CD4-positive, alpha-beta memory T cell (primary cell): ENCODE results near the gene SLC8A1. TPM values are rescaled to one million over a fixed set of nuclear protein-coding genes. Genes with fewer than 3 reads are reported as not detected.

Source experiments
- CTCF ChIA-PET: fragments of 350-600 bp; sonication (Branson Sonifier 250); formaldehyde crosslinking; loops from one replicate; lab custom pipeline; 2021; ENCODE audit warnings: inconsistent platforms; ENCODE audit not compliant: partially characterized antibody; lab: Charles Lee
- POLR2A ChIA-PET: fragments of 350-600 bp; sonication (Branson Sonifier 250); formaldehyde crosslinking; loops from one replicate; lab custom pipeline; 2021; ENCODE audit not compliant: partially characterized antibody; lab: Charles Lee
- DNase-seq, 5 donors: peaks; one replicate each; pipeline versions ENCODE4 v3.0.0 to v3.0.0-alpha.2; 2020 to 2022; ENCODE audit warnings: mixed read lengths in 1 of 5
- H3K27ac ChIP-seq: one replicate; pipeline ENCODE4 v1.7.0; 2013; ENCODE audit warnings: low read depth, low read length
- H3K27me3 ChIP-seq: 2 replicates; pipeline ENCODE4 v1.7.0; 2013; ENCODE audit warnings: mild to moderate bottlenecking, low read length, moderate library complexity; ENCODE audit not compliant: insufficient read depth
- H3K36me3 ChIP-seq: 2 replicates; pipeline ENCODE4 v1.7.0; 2013; ENCODE audit warnings: mild to moderate bottlenecking, low read length, moderate library complexity; ENCODE audit not compliant: insufficient read depth
- H3K4me1 ChIP-seq: 2 replicates; pipeline ENCODE4 v1.7.0; 2013; ENCODE audit warnings: mild to moderate bottlenecking, low read length, moderate library complexity; ENCODE audit not compliant: insufficient read depth
- H3K4me3 ChIP-seq, 2 donors: one replicate each; pipeline ENCODE4 v1.7.0; 2013; ENCODE audit warnings: low read length in 2 of 2, mild to moderate bottlenecking in 1 of 2
- H3K9me3 ChIP-seq, 2 donors: one replicate each; pipeline ENCODE4 v1.7.0; 2013; ENCODE audit warnings: low read length in 2 of 2, control low read depth in 1 of 2; ENCODE audit not compliant: control insufficient read depth in 1 of 2
- H3K27ac Mint-ChIP-seq, 7 donors: one replicate each; pipeline ENCODE4 v1.8.0; 2020 to 2021; ENCODE audit warnings: mixed read lengths in 7 of 7, mild to moderate bottlenecking in 6 of 7, inconsistent platforms in 3 of 7, moderate library complexity in 3 of 7
- H3K27me3 Mint-ChIP-seq, 2 donors: one replicate each; pipeline ENCODE4 v1.8.0; 2020 to 2021; ENCODE audit warnings: mixed read lengths in 2 of 2
- H3K36me3 Mint-ChIP-seq, 2 donors: one replicate each; pipeline ENCODE4 v1.8.0; 2020 to 2021; ENCODE audit warnings: mixed read lengths in 2 of 2, inconsistent platforms in 1 of 2, mild to moderate bottlenecking in 1 of 2
- H3K4me1 Mint-ChIP-seq, 4 donors: one replicate each; pipeline ENCODE4 v1.8.0; 2020 to 2021; ENCODE audit warnings: mixed read lengths in 4 of 4, mild to moderate bottlenecking in 1 of 4
- H3K4me3 Mint-ChIP-seq, 8 donors: one replicate each; pipeline ENCODE4 v1.8.0; 2020 to 2021; ENCODE audit warnings: mixed read lengths in 8 of 8, mild to moderate bottlenecking in 7 of 8, moderate library complexity in 6 of 8, inconsistent platforms in 3 of 8
- H3K9me3 Mint-ChIP-seq, 8 donors: one replicate each; pipeline ENCODE4 v1.8.0; 2020 to 2021; ENCODE audit warnings: mixed read lengths in 8 of 8, mild to moderate bottlenecking in 5 of 8, inconsistent platforms in 3 of 8, moderate library complexity in 1 of 8
- intact Hi-C: fragments of 100-400 bp; cut with micrococcal nuclease; formaldehyde crosslinking; loops from one replicate; pipeline ENCODE4 v1.15.1; 2023
- polyA plus RNA-seq, 2 donors: library from polyadenylated mRNA; unstranded; fragments of 300-500 nt; fragmentation: Illumina TruSeq; gene quantifications; one replicate each; pipeline ENCODE4 v1.2.3, GENCODE V29; 2021
- total RNA-seq, 2 experiments: library from RNA; stranded (reverse); gene quantifications; one replicate each; pipeline ENCODE4 v1.2.3, GENCODE V29; 2021

SLC8A1 gene
- total and polyA plus RNA-seq, 4 experiments from 2014 or later: 0.36 to 0.79 TPM; not detected in 2

DNA sequence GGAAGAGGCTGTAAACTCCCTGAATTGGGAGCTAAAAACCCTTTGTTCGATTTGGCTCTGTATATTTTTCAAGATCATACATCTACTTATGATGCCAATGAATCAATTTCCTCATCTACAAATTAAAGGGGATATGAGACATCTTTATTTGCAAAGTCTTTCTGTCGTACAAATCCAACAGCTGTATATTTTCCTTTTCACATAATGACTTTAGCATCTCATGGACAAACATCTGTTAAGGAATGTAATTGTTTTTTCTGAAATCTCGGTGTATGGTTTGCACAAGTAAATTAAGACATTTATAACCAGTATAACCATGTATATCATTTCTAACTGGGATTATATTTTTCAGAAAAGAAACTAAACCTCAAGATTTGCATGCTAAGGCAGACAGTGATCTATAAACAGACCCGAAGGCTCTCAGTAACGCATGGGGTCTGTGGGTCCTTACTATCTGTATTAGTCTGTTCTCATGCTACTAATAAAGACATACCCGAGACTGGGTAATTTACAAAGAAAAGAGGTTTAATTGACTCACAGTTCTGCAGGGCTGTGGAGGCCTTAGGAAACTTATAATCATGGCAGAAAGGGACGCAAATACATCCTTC lies 130.8 kb downstream of the SLC8A1 start:
- CTCF ChIA-PET: no interaction called here
- intact Hi-C loops: no loop called here

DNA sequence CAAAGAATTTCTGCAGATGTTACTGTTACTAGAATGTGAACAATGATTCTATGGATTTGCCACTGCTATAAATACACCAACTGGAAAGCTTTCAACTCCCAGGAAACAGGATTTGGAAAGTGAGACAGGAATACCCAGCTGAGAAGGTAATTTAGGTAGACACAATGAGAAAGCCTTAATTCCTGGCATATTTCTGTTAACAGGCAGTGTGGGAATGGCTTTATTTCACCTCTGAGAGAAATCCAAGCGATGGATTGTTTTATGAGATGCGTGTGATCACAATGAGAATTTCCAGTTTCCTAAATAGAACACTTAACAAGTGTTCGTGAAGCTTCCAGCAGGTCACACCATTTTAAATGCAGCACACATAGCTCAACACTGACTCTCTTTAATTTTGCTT lies 133.0 kb downstream of the SLC8A1 start:
- Histone ChIP-seq H3K9me3 (no peaks in the 10 kb centered on the region), H3K36me3 (no peaks in the 10 kb centered on the region), H3K27me3 (no peaks in the 10 kb centered on the region), H3K4me3 (no peak overlapping the region), H3K27ac (no peak overlapping the region), H3K4me1 (no peaks in the 10 kb centered on the region)
- POLR2A ChIA-PET: no interaction called here
- Mint-ChIP-seq H3K27ac (no peak overlapping the region), H3K9me3 (peaks cover 0 to 8% (median 3%) of the 10 kb centered on the region in 8 donors), H3K27me3 (no peaks in the 10 kb centered on the region), H3K4me3 (no peak overlapping the region), H3K36me3 (no peaks in the 10 kb centered on the region), H3K4me1 (no peaks in the 10 kb centered on the region)
- DNase-seq: no peak
- CTCF ChIA-PET: no interaction called here
- intact Hi-C loops: no loop called here

More for the DNA sequence above, 130.8 kb downstream of the SLC8A1 start:
- no peak for DNase-seq
- H3K9me3 ChIP-seq: no peaks in the 10 kb centered on the region
- H3K36me3 ChIP-seq: no peaks in the 10 kb centered on the region
- no peaks in the 10 kb centered on the region for H3K27me3 ChIP-seq
- H3K9me3 Mint-ChIP-seq: peaks cover 0 to 2% (median 0%) of the 10 kb centered on the region in 8 donors
- H3K36me3 Mint-ChIP-seq: no peaks in the 10 kb centered on the region
- no peak overlapping the region for H3K27ac ChIP-seq
- H3K4me3 ChIP-seq: no peak overlapping the region
- no peaks in the 10 kb centered on the region for H3K4me1 Mint-ChIP-seq
- H3K27me3 Mint-ChIP-seq: no peaks in the 10 kb centered on the region
- POLR2A ChIA-PET: no interaction called here
- no peak overlapping the region for H3K4me3 Mint-ChIP-seq
- no peaks in the 10 kb centered on the region for H3K4me1 ChIP-seq
- no peak overlapping the region for H3K27ac Mint-ChIP-seq

DNA sequence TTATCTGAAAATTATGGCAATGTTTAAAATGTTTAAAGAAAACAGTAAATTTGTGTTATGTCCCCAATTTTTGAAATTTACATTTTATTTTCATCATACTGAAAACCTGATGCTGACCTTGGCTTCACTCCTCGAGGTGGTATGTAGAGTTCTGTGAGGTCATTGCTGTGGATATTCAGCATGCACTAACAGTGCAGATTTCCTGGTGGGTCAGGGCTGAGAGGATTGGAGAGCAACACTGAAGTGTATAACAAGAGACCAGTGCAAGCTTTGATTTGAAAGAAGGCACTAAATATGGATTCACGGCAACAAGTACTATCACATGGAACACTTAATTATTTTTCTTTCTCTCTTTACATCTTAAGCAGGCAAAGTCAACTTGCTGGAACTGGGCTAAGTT lies 134.1 kb downstream of the SLC8A1 start:
- H3K27ac ChIP-seq: no peak overlapping the region
- no peaks in the 10 kb centered on the region for H3K27me3 ChIP-seq
- Mint-ChIP-seq H3K27me3 (no peaks in the 10 kb centered on the region), H3K27ac (no peak overlapping the region), H3K4me1 (no peaks in the 10 kb centered on the region), H3K9me3 (peaks cover 0 to 8% (median 4%) of the 10 kb centered on the region in 8 donors), H3K4me3 (no peak overlapping the region), H3K36me3 (no peaks in the 10 kb centered on the region)
- POLR2A ChIA-PET: no interaction called here
- intact Hi-C loops: no loop called here
- H3K36me3 ChIP-seq: no peaks in the 10 kb centered on the region
- no peak for DNase-seq
- H3K4me3 ChIP-seq: no peak overlapping the region
- CTCF ChIA-PET: no interaction called here
- no peaks in the 10 kb centered on the region for H3K4me1 ChIP-seq
- no peaks in the 10 kb centered on the region for H3K9me3 ChIP-seq

GRCh38 chr2:40317046-40317445 lies 134.8 kb downstream of the SLC8A1 start:
- CTCF ChIA-PET: no interaction called here
- POLR2A ChIA-PET: no interaction called here
- intact Hi-C loops: no loop called here

DNA sequence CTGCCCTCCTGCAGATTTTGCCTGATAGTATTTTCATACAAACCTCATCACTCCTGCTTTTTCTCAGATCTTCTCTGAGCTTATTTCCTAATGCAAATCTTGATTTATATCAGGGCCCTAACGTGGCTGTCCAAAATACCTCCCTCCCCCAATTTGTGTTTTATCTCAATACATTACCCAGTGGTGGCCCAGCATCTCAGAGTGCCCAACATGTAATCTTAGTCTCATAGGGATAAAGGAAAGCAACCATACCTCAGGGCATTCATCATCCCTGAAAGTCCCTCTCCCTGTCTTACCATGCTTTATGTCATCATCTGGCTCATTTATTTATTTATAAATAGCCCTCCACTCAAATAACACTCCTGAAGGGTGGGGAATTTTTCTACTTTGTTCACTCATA lies 135.3 kb downstream of the SLC8A1 start:
- CTCF ChIA-PET: no interaction called here
- Mint-ChIP-seq H3K27me3 (no peaks in the 10 kb centered on the region), H3K4me1 (no peaks in the 10 kb centered on the region), H3K27ac (no peak overlapping the region), H3K36me3 (no peaks in the 10 kb centered on the region), H3K4me3 (no peak overlapping the region), H3K9me3 (peaks cover 0 to 8% (median 4%) of the 10 kb centered on the region in 8 donors)
- Histone ChIP-seq H3K27me3 (no peaks in the 10 kb centered on the region), H3K9me3 (no peaks in the 10 kb centered on the region), H3K27ac (no peak overlapping the region), H3K4me1 (no peaks in the 10 kb centered on the region), H3K36me3 (no peaks in the 10 kb centered on the region), H3K4me3 (no peak overlapping the region)
- no peak for DNase-seq
- POLR2A ChIA-PET: no interaction called here
- intact Hi-C loops: no loop called here

More at GRCh38 chr2:40317046-40317445, 134.8 kb downstream of the SLC8A1 start:
- no peak for DNase-seq
- no peaks in the 10 kb centered on the region for H3K36me3 Mint-ChIP-seq
- no peak overlapping the region for H3K4me3 ChIP-seq
- peaks cover 0 to 8% (median 4%) of the 10 kb centered on the region in 8 donors for H3K9me3 Mint-ChIP-seq
- no peaks in the 10 kb centered on the region for H3K4me1 ChIP-seq
- H3K36me3 ChIP-seq: no peaks in the 10 kb centered on the region
- no peak overlapping the region for H3K27ac ChIP-seq
- no peaks in the 10 kb centered on the region for H3K9me3 ChIP-seq
- no peaks in the 10 kb centered on the region for H3K27me3 ChIP-seq
- H3K4me3 Mint-ChIP-seq: no peak overlapping the region
- no peaks in the 10 kb centered on the region for H3K4me1 Mint-ChIP-seq
- H3K27ac Mint-ChIP-seq: no peak overlapping the region
- H3K27me3 Mint-ChIP-seq: no peaks in the 10 kb centered on the region

GRCh38 chr2:40315683-40316082 lies 136.2 kb downstream of the SLC8A1 start:
- peaks cover 0 to 8% (median 4%) of the 10 kb centered on the region in 8 donors for H3K9me3 Mint-ChIP-seq
- H3K9me3 ChIP-seq: no peaks in the 10 kb centered on the region
- H3K36me3 Mint-ChIP-seq: no peaks in the 10 kb centered on the region
- no peak overlapping the region for H3K4me3 ChIP-seq
- no peak overlapping the region for H3K27ac ChIP-seq
- H3K27ac Mint-ChIP-seq: no peak overlapping the region
- no peaks in the 10 kb centered on the region for H3K4me1 Mint-ChIP-seq
- intact Hi-C loops: no loop called here
- no peak for DNase-seq
- CTCF ChIA-PET: no interaction called here
- no peak overlapping the region for H3K4me3 Mint-ChIP-seq
- H3K4me1 ChIP-seq: no peaks in the 10 kb centered on the region
- H3K36me3 ChIP-seq: no peaks in the 10 kb centered on the region
- POLR2A ChIA-PET: no interaction called here
- no peaks in the 10 kb centered on the region for H3K27me3 Mint-ChIP-seq
- H3K27me3 ChIP-seq: no peaks in the 10 kb centered on the region

GRCh38 chr2:40311026-40311425 lies 140.9 kb downstream of the SLC8A1 start:
- no peaks in the 10 kb centered on the region for H3K36me3 ChIP-seq
- H3K27me3 Mint-ChIP-seq: no peaks in the 10 kb centered on the region
- no peaks in the 10 kb centered on the region for H3K4me1 Mint-ChIP-seq
- ChIA-PET CTCF (no interaction called here), POLR2A (no interaction called here)
- peaks cover 0 to 7% (median 4%) of the 10 kb centered on the region in 8 donors for H3K9me3 Mint-ChIP-seq
- intact Hi-C loops: no loop called here
- no peak overlapping the region for H3K27ac ChIP-seq
- no peaks in the 10 kb centered on the region for H3K9me3 ChIP-seq
- H3K4me3 ChIP-seq: no peak overlapping the region
- no peaks in the 10 kb centered on the region for H3K4me1 ChIP-seq
- no peaks in the 10 kb centered on the region for H3K36me3 Mint-ChIP-seq
- no peak overlapping the region for H3K27ac Mint-ChIP-seq
- no peak overlapping the region for H3K4me3 Mint-ChIP-seq
- H3K27me3 ChIP-seq: no peaks in the 10 kb centered on the region
- DNase-seq: no peak
